ENCODE measurements around the gene PHYHD1.

- TF ChIP-seq, protein P1, sequence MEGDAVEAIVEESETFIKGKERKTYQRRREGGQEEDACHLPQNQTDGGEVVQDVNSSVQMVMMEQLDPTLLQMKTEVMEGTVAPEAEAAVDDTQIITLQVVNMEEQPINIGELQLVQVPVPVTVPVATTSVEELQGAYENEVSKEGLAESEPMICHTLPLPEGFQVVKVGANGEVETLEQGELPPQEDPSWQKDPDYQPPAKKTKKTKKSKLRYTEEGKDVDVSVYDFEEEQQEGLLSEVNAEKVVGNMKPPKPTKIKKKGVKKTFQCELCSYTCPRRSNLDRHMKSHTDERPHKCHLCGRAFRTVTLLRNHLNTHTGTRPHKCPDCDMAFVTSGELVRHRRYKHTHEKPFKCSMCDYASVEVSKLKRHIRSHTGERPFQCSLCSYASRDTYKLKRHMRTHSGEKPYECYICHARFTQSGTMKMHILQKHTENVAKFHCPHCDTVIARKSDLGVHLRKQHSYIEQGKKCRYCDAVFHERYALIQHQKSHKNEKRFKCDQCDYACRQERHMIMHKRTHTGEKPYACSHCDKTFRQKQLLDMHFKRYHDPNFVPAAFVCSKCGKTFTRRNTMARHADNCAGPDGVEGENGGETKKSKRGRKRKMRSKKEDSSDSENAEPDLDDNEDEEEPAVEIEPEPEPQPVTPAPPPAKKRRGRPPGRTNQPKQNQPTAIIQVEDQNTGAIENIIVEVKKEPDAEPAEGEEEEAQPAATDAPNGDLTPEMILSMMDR (IDR thresholded peaks at IDR 0.05), result no peak
- TF ChIP-seq POLR2A (IDR thresholded peaks at IDR 0.05), result no peak
- TF ChIP-seq EP300 (IDR thresholded peaks at IDR 0.05), result no peak
Measured at GRCh38 chr9:128906741-128907140, 14.0 kb upstream of the PHYHD1 start.
